ENCODE data around the gene PSAPL1.

Gene PSAPL1

GRCh38 chr4:7418131-7418943 lies 16.4 kb downstream of the PSAPL1 start:
- Mint-ChIP-seq H3K27ac (ENCODE audit: low read depth) (no peak overlapping the region), H3K27me3 (peaks cover 25% of the 10 kb centered on the region), H3K9me3 (no peaks in the 10 kb centered on the region), H3K4me1 (no peaks in the 10 kb centered on the region), H3K36me3 (ENCODE audit: insufficient read depth) (no peaks in the 10 kb centered on the region), H3K4me3 (no peak overlapping the region)
- no peak for DNase-seq (ENCODE audit: low spot score in 2 of 2)
- ATAC-seq (replicated peaks; ENCODE audit: extremely low read depth, poor library complexity, severe bottlenecking) = no peak

- Mint-ChIP-seq H3K4me1 (no peaks in the 10 kb centered on the region), H3K27me3 (peaks cover 26% of the 10 kb centered on the region), H3K27ac (ENCODE audit: low read depth) (no peak overlapping the region), H3K4me3 (no peak overlapping the region), H3K9me3 (no peaks in the 10 kb centered on the region), H3K36me3 (ENCODE audit: insufficient read depth) (no peaks in the 10 kb centered on the region)
- DNase-seq (ENCODE audit: low spot score in 2 of 2) (no peak), ATAC-seq (replicated peaks; ENCODE audit: extremely low read depth, poor library complexity, severe bottlenecking) (no peak)
Observed at GRCh38 chr4:7417639-7418038, 17.1 kb downstream of the PSAPL1 start.

- DNase-seq (ENCODE audit: low spot score in 2 of 2) (no peak), ATAC-seq (replicated peaks; ENCODE audit: extremely low read depth, poor library complexity, severe bottlenecking) (no peak)
- H3K4me1 Mint-ChIP-seq = no peaks in the 10 kb centered on the region
- H3K36me3 Mint-ChIP-seq (ENCODE audit: insufficient read depth) = no peaks in the 10 kb centered on the region
- H3K27me3 Mint-ChIP-seq = peaks cover 30% of the 10 kb centered on the region
- no peak overlapping the region for H3K4me3 Mint-ChIP-seq
- no peaks in the 10 kb centered on the region for H3K9me3 Mint-ChIP-seq
- H3K27ac Mint-ChIP-seq (ENCODE audit: low read depth) = no peak overlapping the region
Observed at GRCh38 chr4:7416745-7417432, 17.8 kb downstream of the PSAPL1 start.

- Mint-ChIP-seq H3K27me3 (peaks cover 38% of the 10 kb centered on the region), H3K27ac (ENCODE audit: low read depth) (no peak overlapping the region), H3K4me1 (no peaks in the 10 kb centered on the region), H3K4me3 (no peak overlapping the region), H3K9me3 (no peaks in the 10 kb centered on the region), H3K36me3 (ENCODE audit: insufficient read depth) (peaks cover under 1% of the 10 kb centered on the region)
- no peak for DNase-seq (ENCODE audit: low spot score in 2 of 2)
- no peak for ATAC-seq (replicated peaks; ENCODE audit: extremely low read depth, poor library complexity, severe bottlenecking)
Observed at GRCh38 chr4:7415927-7416686, 18.6 kb downstream of the PSAPL1 start.

GRCh38 chr4:7414736-7415510 lies 19.8 kb downstream of the PSAPL1 start:
- Mint-ChIP-seq H3K36me3 (ENCODE audit: insufficient read depth) (peaks cover 1% of the 10 kb centered on the region), H3K27me3 (peaks cover 41% of the 10 kb centered on the region), H3K4me3 (no peak overlapping the region), H3K4me1 (no peaks in the 10 kb centered on the region), H3K27ac (ENCODE audit: low read depth) (no peak overlapping the region), H3K9me3 (no peaks in the 10 kb centered on the region)
- ATAC-seq (replicated peaks; ENCODE audit: extremely low read depth, poor library complexity, severe bottlenecking) (no peak), DNase-seq (ENCODE audit: low spot score in 2 of 2) (no peak)

- peaks cover under 1% of the 10 kb centered on the region for H3K9me3 Mint-ChIP-seq
- H3K27ac Mint-ChIP-seq (ENCODE audit: low read depth) = no peak overlapping the region
- peaks cover 1% of the 10 kb centered on the region for H3K36me3 Mint-ChIP-seq (ENCODE audit: insufficient read depth)
- peaks cover 44% of the 10 kb centered on the region for H3K27me3 Mint-ChIP-seq
- ATAC-seq (replicated peaks; ENCODE audit: extremely low read depth, poor library complexity, severe bottlenecking) (no peak), DNase-seq (ENCODE audit: low spot score in 2 of 2) (no peak)
- no peaks in the 10 kb centered on the region for H3K4me1 Mint-ChIP-seq
- no peak overlapping the region for H3K4me3 Mint-ChIP-seq
Observed at GRCh38 chr4:7414046-7414445, 20.7 kb downstream of the PSAPL1 start.

- Mint-ChIP-seq H3K27me3 (peaks cover 50% of the 10 kb centered on the region), H3K27ac (ENCODE audit: low read depth) (no peak overlapping the region), H3K9me3 (peaks cover 9% of the 10 kb centered on the region), H3K4me1 (no peaks in the 10 kb centered on the region), H3K4me3 (no peak overlapping the region), H3K36me3 (ENCODE audit: insufficient read depth) (peaks cover 1% of the 10 kb centered on the region)
- ATAC-seq (replicated peaks; ENCODE audit: extremely low read depth, poor library complexity, severe bottlenecking) (no peak), DNase-seq (ENCODE audit: low spot score in 2 of 2) (no peak)
Observed at GRCh38 chr4:7412554-7412912, 22.2 kb downstream of the PSAPL1 start.

GRCh38 chr4:7411896-7412553 lies 22.7 kb downstream of the PSAPL1 start:
- H3K36me3 Mint-ChIP-seq (ENCODE audit: insufficient read depth) = peaks cover 1% of the 10 kb centered on the region
- H3K4me3 Mint-ChIP-seq = no peak overlapping the region
- H3K9me3 Mint-ChIP-seq = peaks cover 9% of the 10 kb centered on the region
- peaks cover 55% of the 10 kb centered on the region for H3K27me3 Mint-ChIP-seq
- DNase-seq (ENCODE audit: low spot score in 2 of 2) (no peak), ATAC-seq (replicated peaks; ENCODE audit: extremely low read depth, poor library complexity, severe bottlenecking) (no peak)
- H3K27ac Mint-ChIP-seq (ENCODE audit: low read depth) = no peak overlapping the region
- H3K4me1 Mint-ChIP-seq = no peaks in the 10 kb centered on the region

- peaks cover 1% of the 10 kb centered on the region for H3K36me3 Mint-ChIP-seq (ENCODE audit: insufficient read depth)
- no peaks in the 10 kb centered on the region for H3K4me1 Mint-ChIP-seq
- peaks cover 9% of the 10 kb centered on the region for H3K9me3 Mint-ChIP-seq
- H3K27me3 Mint-ChIP-seq = peaks cover 60% of the 10 kb centered on the region
- DNase-seq (ENCODE audit: low spot score in 2 of 2) (no peak), ATAC-seq (replicated peaks; ENCODE audit: extremely low read depth, poor library complexity, severe bottlenecking) (no peak)
- no peak overlapping the region for H3K4me3 Mint-ChIP-seq
- H3K27ac Mint-ChIP-seq (ENCODE audit: low read depth) = no peak overlapping the region
Observed at GRCh38 chr4:7411491-7411890, 23.2 kb downstream of the PSAPL1 start.

GRCh38 chr4:7410446-7410845 lies 24.3 kb downstream of the PSAPL1 start:
- peaks cover 1% of the 10 kb centered on the region for H3K36me3 Mint-ChIP-seq (ENCODE audit: insufficient read depth)
- H3K4me1 Mint-ChIP-seq = no peaks in the 10 kb centered on the region
- H3K27me3 Mint-ChIP-seq = peaks cover 66% of the 10 kb centered on the region
- no peak for ATAC-seq (replicated peaks; ENCODE audit: extremely low read depth, poor library complexity, severe bottlenecking)
- no peak for DNase-seq (ENCODE audit: low spot score in 2 of 2)
- H3K9me3 Mint-ChIP-seq = peaks cover 9% of the 10 kb centered on the region
- no peak overlapping the region for H3K4me3 Mint-ChIP-seq
- no peak overlapping the region for H3K27ac Mint-ChIP-seq (ENCODE audit: low read depth)

- ATAC-seq (replicated peaks; ENCODE audit: extremely low read depth, poor library complexity, severe bottlenecking) (no peak), DNase-seq (ENCODE audit: low spot score in 2 of 2) (no peak)
- peaks cover 9% of the 10 kb centered on the region for H3K9me3 Mint-ChIP-seq
- no peaks in the 10 kb centered on the region for H3K4me1 Mint-ChIP-seq
- H3K4me3 Mint-ChIP-seq = no peak overlapping the region
- H3K27me3 Mint-ChIP-seq = peaks cover 50% of the 10 kb centered on the region
- peaks cover 1% of the 10 kb centered on the region for H3K36me3 Mint-ChIP-seq (ENCODE audit: insufficient read depth)
- no peak overlapping the region for H3K27ac Mint-ChIP-seq (ENCODE audit: low read depth)
Observed at GRCh38 chr4:7408166-7408565, 26.6 kb downstream of the PSAPL1 start.

GRCh38 chr4:7403001-7403400 lies 31.7 kb downstream of the PSAPL1 start:
- Mint-ChIP-seq H3K4me3 (no peak overlapping the region), H3K36me3 (ENCODE audit: insufficient read depth) (no peaks in the 10 kb centered on the region), H3K27ac (ENCODE audit: low read depth) (no peak overlapping the region), H3K27me3 (peaks cover 28% of the 10 kb centered on the region), H3K9me3 (peaks cover 7% of the 10 kb centered on the region), H3K4me1 (no peaks in the 10 kb centered on the region)
- no peak for DNase-seq (ENCODE audit: low spot score in 2 of 2)
- ATAC-seq (replicated peaks; ENCODE audit: extremely low read depth, poor library complexity, severe bottlenecking) = no peak

Measured in central memory CD8-positive, alpha-beta T cell (primary cell).